Activated gamma-delta T cell (primary cell): ENCODE measurements around the gene MYH6.

Source experiments
- DNase-seq: peaks from one replicate; lab custom pipeline; 2025; lab: John Stamatoyannopoulos, UW

Gene MYH6

DNA sequence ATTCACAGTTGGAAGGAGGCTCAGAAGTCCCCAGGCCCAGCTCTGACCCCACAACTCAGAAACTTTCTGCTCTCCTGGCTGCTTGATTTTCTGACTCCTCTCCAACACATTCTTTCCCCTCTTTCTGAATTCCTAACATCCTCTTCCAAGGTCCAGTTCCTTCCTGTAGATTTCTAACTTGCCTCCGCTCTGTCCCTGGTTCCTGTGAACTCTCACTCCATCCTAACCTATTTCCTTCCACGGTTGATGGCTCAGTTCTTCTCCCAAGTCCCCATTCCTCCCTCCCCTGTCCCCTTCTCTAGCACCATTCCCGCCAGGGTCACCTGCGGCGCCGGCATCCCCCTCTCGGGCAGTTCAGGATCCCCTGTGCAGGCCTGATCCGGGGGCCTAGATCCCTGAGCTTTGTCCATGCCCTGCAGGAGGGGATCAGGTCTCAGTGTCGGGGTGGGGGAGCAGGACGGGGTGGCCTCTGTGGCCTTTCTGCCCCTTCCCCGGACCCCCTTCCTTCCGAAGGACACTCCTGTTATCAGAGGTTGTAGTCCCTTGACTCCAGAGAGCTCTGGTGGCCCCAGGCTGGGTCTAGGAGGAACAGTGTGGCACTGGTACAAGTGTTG, 49.4 kb downstream of the MYH6 start:
- no peak for DNase-seq

DNA sequence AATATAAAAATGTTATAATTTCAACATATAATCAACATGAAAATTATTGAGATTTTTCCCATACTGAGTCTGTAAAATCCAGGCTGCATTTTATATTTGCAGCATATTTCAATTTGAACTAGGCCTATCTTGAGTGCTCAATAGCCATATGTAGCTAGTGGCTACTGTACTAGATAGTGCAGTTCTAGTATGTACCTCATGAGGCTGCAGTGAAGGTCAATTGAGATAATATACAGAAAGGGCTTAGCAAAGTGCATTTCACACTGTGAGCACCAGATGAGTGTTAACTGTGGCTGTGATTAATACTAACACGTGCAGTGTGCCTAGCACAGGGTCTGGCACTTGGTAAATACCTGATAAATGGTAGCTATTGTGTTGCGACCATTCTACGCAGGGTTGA, 50.0 kb downstream of the MYH6 start:
- DNase-seq, result no peak

DNA sequence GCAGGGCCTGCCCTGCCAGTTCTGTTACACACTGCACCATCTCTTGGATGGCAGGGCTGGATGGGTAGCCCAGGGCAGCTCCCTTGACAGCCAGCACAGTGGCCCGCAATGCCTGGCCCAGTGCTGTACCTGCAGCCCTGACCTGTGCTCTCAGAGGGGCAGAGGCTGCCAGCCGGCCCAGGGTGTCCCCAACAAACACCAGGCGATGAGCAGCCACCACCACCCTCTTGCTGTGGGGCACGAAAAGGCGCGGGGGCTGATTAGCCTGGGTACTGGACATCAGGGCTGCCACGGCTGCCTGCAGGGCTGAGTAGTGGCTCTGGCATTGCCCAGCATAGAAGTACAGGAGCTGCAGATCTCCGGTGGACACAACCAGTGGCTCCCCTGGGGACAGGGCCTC, 50.8 kb downstream of the MYH6 start:
- no peak for DNase-seq

DNA sequence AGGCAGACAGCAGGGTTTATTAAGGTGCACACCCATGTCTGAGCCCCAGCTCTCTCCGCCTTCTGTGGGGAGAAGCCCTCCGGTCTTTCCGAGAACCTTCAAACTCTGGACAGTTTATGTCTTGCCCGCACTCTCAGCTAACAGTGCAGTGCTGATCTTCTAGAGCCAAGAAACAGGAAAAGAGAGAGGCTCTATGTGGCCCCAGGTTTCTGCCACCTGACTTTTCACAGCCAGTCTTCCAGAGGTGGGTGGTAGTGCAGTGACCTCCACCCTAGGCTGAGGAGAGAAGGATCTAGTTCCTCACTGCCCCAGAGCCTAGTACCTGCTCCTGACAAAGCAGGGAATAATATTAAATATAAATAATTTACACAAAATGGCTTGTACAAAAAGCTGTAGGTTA, 51.4 kb downstream of the MYH6 start:
- no peak for DNase-seq

DNA sequence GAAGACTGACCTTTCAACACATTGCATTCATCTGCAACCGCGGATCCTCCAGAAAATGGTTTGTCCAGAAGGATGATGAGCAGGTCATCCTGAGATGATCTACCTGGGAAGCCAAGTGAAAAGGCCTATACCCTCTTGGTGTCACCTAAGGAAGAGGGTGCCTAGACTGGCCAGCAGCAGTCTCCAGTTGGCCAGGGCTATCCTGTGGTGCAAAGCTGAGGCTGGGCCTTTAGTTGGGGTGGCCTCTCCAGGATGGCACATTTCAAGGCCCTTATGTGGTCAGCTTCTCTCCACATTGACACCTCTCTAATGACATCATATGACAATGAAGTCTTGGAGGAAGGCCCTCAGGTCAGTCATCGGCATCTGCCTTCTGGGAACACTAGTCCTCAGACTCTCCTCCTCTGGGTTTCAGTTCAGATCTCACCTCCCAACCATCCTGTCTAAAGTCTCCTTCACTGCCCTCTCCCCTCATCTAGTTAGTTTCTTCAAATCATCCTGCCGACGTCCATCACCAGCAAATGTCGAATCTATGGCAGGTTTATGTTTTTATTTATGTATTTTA, 52.1 kb downstream of the MYH6 start:
- DNase-seq, result no peak

DNA sequence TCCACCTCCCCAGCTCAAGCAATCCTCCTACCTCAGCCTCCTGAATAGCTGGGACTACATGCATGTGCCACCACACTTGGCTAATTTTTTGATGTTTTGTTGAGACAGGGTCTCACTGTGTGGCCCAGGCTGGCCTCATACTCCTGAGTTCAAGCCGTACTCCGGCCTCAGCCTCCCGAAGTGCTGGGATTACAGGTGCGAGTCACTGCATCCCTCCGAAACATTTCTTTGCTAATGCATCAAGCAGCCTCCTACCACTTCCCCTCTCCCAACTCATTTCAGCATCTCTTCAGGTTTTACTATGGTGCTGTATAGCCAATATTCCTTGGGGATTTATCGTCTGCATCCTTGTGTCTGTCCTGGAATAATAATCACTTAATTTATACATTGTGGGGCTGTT, 53.1 kb downstream of the MYH6 start:
- DNase-seq, result no peak

DNA sequence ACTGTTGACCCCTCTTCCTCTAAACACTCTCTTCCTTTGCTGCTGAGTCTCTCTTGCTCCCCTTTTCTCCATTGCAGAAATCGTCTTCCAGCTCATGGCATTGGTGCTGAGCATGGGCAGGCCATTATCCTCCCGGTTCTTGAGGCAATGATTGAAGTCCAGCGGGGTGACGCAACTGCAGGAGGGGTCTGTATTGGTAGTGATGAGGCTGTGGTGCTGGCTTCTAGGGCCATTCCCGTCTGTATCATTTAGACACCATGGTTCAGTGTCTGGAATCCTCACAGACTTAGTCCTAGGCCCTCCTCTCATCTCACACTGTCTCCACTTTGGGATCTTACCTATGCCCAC, 54.7 kb downstream of the MYH6 start:
- no peak for DNase-seq

DNA sequence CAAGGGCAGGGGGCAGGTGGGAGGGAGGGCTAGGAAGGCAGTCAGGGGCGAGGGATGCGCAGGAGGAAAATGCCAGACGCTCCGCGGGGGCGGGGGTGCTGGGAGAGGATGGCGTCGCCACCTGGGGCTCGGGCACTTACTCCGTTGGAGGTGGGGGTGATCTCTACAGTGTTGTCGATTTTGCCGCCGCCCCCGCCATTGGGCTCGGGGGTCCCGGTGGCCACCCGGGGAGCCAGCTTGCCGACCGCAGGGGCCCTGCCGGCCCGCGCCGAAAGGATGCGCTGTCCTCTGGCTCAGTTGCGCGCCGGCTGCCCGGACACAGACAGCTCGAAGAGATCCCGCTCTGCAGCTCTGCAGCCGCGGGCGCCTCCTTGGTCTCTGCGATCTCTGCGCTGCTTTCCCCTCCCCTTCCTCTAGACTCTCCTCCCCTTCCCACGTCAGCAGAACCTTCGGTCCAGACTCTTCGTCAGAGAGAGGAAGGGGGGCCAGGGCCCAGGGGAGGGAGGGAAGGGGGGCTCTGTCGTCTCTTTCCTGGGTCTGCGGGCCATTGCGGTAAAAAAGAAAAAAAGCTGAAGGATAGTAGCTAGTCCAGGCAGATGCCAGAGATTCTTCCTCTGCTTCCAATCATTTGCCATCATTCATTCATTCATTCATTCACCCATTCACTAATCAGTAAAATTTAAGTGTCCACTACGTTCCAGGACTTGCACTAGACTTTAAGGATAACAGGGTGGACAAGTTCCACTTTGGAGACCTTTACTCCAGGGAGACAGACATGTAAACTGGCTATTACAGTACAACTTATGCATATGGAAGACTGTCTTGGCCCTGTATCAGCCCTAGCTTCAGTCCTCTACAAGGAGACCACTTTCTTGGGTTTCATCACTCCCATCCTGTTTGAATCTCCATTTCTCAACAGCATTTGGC, 55.3 kb downstream of the MYH6 start, which contains the start of gene SLC22A17:
SLC22A17 (minus strand) TSS at position 382 of the 927 bp plus-strand sequence.
- DNase-seq, result no peak

DNA sequence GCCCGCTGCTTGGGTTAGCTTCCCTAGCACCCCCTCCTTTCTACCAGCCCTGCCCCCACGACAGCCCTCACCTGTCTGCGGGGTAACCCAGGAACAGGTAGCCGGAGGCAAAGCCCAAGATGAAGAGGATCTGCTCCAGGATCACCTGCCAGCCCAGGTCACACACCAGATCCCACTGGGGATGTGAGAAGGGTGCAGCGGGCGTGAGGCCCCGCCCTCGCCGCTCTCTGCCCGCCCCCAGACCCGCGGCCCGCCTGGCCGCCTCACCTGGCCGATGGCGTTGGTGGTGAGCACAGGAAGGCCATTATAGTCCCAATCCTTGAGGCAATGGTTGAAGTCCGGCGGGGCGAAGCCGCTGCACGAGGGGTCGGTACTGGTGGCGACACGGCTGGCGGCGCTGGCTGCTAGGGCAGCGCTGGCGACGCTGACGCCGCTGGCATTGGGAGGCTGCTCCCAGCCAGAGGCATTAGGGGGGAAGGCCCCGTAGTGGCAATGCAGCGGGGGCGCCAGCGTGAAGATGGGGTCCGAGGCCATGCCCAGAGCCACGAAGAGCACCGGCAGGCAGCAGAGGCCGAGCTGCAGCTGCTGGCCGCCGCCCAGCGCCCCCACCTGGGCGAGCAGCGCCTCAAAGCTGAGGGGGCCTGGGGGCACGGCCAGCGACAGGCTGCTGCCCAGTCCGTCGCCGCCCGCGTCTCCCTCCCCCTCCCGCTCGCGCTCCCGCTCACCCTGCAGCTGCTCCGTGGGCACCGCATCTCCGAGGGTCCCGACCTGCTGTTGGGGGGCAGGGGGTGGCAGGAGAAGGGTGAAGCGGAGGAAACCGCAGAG, 56.2 kb downstream of the MYH6 start:
- DNase-seq, result no peak

DNA sequence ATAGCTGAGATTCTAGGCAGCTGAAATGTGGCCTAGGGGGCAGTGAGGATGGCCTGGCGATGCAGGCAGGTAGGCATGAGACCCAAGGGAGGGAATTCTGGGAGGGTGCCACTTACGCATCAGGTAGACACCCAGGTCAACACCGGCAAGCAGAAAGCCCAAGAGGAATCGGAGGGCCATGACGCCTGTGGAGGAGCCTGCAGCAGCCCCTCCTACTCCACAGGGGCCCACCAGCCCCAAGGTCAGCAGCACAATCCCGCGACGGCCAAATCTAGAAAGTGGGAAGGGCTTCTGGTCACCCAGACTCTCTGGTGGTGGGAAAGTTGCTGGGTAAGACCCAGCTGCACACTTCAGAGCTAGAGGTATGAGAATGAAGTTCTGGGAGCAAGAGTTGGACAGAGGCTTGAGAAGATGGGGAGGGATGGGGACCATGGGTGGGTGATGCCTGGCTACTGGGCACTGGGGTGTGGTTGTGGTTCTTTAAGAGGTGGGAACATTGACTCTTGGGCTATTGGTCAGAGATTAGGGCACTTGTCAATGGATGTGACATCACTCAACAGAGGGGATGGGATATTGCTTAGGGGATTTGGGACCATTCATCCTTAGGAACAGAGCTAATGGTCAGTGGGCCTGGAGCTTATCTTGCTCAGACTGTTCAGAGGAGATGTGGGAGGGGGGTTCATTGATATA, 58.8 kb downstream of the MYH6 start:
- no peak for DNase-seq

DNA sequence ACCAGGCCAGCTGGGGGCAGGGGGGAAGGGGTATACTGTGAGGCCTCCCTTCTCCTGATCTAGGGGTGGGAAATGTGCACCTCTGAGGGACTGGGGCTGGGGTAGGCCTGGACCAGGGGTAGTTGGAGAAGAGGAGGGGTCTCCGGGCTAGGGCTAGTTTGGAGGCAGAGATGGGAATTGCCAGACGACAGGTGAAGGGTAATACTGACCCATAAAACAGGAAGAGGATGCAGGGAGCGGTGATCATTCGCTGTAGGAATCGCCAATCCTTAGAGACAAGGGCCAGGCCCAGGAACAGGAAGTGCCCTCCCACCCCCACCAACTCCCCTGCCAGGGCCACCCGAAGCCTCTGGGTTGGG, 59.8 kb downstream of the MYH6 start:
- no peak for DNase-seq

DNA sequence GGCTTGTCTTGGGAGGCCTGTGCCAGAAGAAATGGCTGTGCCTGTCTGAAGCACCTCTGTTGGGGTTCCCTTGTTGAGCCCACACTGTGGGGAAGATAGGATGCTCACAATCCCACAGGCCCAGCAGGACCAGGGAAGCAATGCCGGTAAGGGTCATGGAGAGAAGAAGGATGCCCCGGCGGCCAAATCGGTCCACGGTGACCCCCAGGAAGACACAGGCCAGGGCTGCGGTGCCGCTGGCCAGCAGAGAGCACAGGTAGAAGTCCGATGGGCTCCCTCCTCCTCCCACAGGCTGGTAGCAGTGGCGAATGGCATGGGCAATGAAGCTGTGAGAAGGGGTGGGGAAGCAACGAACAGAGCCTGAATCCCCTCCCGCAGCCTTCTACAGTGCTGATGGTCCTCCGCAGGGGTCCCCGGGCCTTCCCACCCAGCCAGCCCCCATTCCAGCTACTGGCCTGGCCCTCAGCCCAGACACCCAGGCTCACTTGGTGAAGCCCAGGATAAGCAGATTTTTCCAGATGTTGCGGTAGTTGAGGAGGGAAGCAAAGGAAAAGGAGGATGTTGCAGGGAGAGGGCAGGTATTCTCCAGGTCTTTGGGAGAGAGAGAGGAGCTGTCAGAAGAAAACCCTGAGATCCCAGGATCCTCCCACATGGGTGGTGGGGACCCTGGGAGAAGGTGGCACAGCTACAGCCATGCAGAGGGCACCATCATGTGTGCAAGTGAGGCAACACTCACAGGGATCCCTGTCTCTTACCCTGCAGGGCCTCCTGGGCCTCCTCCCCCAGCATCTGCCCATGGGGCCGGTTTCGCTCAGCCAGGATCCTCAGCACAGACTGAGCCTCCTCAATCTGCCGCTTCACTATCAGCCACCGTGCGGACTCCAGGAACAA, 60.4 kb downstream of the MYH6 start:
- DNase-seq, result no peak

DNA sequence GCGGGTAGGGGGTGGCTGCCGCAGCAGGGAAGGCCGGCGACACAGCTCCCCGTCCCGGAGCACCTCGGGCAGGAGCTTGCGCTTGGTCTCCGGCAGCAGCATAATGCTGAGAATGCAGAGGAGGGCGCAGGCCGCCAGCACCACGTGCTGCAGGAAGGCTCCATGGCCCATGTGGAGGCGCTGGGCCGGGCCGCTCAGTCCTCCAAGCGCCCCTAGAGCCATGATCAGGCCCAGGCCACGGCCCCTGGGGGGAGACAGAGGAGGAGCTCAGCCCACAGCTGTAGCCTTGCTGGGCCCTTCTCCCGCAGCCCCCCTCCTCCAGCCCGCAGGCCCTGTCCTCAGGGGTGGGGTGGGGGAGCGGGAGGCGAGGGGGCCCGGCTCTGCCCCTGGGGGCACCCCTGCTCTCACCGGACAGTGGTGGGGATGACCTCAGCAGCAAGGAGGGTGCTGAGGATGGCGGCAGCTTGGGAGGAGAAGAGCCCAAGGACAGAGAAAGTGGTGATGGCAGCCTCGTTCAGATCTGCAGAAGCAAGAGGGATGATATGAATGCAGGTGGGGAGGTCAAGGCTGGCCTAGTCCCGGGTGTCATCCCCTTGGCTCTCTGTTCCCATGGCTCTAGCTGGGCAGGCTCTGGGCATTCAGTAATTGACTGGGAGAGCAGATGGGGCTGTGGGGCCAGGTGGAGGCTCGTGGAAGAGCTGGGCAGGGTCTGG, 61.2 kb downstream of the MYH6 start:
- no peak for DNase-seq

DNA sequence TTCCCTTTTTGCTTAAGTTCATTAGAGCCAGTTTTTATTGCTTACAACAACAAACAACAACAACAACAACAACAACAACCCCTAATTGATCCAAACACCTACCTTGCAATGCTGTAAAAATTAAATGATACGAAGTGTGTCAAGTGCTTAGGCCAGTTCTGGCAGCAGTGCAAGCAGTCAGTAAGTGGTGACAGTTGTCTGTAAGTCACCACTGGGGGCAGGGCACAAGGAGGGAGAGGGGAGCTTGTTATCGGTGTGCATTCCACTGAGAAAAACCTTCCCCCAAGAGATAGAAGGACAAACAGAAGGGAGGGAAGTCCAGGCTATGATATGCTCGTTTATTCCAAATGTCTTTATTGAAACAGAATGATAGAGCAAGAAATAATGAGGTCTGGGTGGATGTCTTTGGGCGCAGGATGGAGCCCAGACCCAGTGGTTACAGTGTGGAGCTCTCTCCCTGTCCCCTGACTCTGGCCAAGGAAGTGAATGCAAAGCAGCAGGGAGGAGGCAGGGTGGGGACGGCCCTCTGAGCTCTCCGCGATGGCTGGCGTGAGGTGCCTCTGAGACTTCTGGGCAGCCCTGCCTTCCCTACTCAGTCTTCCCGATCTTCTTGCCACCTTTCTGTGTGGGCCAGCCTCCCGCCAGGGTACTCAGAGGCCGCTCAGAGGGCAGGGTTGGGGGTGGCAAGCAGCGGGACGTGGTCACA, 61.9 kb downstream of the MYH6 start:
- no peak for DNase-seq

DNA sequence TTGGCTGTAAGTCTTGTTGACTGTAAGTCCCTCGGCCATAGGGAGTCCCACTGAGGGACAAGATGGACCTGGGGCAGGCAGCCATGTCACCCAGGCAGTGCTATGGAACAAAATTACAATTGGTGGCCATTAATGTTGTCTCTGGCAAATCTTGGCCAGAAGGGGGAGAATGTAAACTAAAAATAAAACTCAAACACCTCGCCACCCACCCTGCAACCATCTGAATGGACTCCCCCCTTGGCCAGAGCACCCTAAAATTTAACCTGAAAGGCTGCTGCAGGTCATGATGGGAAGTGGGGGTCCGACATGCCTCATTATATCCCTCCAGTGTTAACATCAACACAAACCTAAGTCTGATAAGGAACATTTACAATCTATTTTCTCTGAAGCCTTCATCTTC, 63.6 kb downstream of the MYH6 start:
- DNase-seq, result no peak

DNA sequence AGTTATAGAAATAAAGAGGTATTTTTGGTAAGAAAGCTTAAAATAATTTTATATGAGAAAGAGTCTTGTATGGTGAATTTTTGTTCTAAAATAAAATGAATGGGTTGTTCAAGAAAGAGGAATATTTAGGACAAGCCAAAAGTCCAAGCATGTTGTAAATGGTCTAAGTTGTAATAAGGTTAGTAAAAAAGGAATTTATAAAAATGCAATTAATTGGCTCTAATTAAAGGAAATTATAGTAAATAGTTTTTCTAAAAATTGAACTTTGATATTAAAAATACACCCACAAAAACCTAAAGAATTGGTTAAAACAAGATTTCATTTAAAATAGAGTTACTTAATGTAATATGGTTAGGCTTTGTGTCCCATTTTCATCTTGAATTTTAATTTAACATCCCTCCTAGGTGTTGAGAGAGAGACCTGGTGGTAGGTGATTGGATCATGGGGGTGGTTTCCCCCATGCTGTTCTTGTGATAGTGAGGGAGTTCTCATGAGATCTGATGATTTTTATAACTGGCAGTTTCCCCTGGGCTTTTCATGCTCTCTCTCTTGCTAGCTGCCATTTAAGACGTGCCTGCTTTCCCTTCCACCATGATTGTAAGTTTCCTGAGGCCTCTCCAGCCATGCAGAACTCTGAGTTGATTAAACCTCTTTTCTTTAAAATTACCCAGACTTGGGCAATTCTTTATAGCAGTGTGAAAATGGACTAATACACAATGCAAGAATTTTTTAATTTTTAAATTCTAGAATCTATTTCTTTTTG, 68.4 kb downstream of the MYH6 start:
- no peak for DNase-seq

DNA sequence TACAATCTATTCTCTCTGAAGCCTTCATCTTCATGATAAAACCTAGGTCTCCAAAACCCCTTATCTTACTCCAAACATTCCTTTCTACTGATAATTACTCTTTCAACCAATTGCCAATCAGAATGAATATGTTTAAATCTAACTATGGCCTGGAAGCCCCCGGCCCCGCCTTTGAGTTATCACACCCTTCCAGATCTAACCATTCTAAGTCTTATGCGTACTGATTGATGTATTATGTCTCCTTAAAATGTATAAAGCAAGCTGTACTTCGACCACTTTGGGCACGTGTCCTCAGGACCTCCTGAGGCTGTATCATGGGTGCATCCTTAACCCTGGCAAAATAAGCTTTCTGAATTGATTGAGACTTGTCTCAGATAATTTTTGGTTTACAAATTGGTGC, 72.5 kb downstream of the MYH6 start:
- DNase-seq, result no peak
